ENCODE data around the gene ACOX3.

Gene ACOX3

GRCh38 chr4:8331575-8331955 lies 109.0 kb downstream of the ACOX3 start:
- DNase-seq, result no peak

GRCh38 chr4:8330821-8331574 lies 109.5 kb downstream of the ACOX3 start:
- DNase-seq, result no peak

GRCh38 chr4:8329859-8330761 lies 110.4 kb downstream of the ACOX3 start:
- DNase-seq, result no peak

GRCh38 chr4:8329560-8329858 lies 111.0 kb downstream of the ACOX3 start:
- DNase-seq, result no peak

- DNase-seq, result no peak
Measured at GRCh38 chr4:8328866-8329559, 111.5 kb downstream of the ACOX3 start.

- no peak for DNase-seq
Measured at GRCh38 chr4:8328456-8328855, 112.1 kb downstream of the ACOX3 start.

- DNase-seq, result no peak
Measured at GRCh38 chr4:8326206-8326605, 114.3 kb downstream of the ACOX3 start.

- no peak for DNase-seq
Measured at GRCh38 chr4:8325291-8325973, 115.1 kb downstream of the ACOX3 start.

GRCh38 chr4:8324640-8325239 lies 115.8 kb downstream of the ACOX3 start:
- DNase-seq, result no peak

GRCh38 chr4:8323947-8324555 lies 116.5 kb downstream of the ACOX3 start:
- DNase-seq, result no peak

GRCh38 chr4:8322794-8323704 lies 117.5 kb downstream of the ACOX3 start:
- no peak for DNase-seq

- DNase-seq, result no peak
Measured at GRCh38 chr4:8321771-8322170, 118.8 kb downstream of the ACOX3 start.

- no peak for DNase-seq
Measured at GRCh38 chr4:8321220-8321619, 119.3 kb downstream of the ACOX3 start.

GRCh38 chr4:8320386-8320750 lies 120.2 kb downstream of the ACOX3 start:
- no peak for DNase-seq

GRCh38 chr4:8319731-8320385 lies 120.7 kb downstream of the ACOX3 start:
- no peak for DNase-seq

- DNase-seq, result no peak
Measured at GRCh38 chr4:8319061-8319460, 121.5 kb downstream of the ACOX3 start.

- no peak for DNase-seq
Measured at GRCh38 chr4:8318509-8318908, 122.0 kb downstream of the ACOX3 start.

GRCh38 chr4:8317474-8317873 lies 123.0 kb downstream of the ACOX3 start:
- no peak for DNase-seq

- no peak for DNase-seq
Measured at GRCh38 chr4:8316911-8317351, 123.6 kb downstream of the ACOX3 start.

Data from NCI-H187 (cell line).